GM10266 (cell line): ENCODE results near the gene ARL14.

Source experiments
- DNase-seq: peaks from one replicate; pipeline ENCODE4 v3.0.0; 2012; ENCODE audit errors: extremely low spot score
- TF ChIP-seq, protein P1 (sequence below): IDR thresholded peaks from 2 replicates; pipeline ENCODE4 v1.5.1; 2012; ENCODE audit warnings: mild to moderate bottlenecking, low read depth; ENCODE audit not compliant: control insufficient read depth, insufficient read depth; ENCODE audit errors: missing control alignments

The ARL14 gene

DNA sequence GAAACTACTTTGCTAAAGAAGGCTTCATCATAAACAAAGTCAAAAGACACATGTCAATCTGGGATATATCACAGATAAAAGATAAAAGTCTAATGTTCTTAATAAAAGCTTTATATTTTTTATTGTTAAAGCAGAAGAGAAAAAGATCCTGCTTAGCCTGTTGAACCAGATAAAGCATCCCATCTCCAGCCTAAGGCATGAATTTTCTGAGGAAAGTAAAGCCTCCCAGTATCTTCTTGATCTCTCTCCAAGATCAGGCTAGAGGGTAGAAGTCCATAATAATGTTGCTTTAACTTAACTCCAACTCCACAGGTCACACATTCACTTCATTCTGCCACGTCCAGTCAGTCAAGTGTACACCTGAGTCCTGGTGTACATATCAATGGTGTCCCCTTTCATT, 14.2 kb downstream of the ARL14 start:
- TF ChIP-seq, protein P1, sequence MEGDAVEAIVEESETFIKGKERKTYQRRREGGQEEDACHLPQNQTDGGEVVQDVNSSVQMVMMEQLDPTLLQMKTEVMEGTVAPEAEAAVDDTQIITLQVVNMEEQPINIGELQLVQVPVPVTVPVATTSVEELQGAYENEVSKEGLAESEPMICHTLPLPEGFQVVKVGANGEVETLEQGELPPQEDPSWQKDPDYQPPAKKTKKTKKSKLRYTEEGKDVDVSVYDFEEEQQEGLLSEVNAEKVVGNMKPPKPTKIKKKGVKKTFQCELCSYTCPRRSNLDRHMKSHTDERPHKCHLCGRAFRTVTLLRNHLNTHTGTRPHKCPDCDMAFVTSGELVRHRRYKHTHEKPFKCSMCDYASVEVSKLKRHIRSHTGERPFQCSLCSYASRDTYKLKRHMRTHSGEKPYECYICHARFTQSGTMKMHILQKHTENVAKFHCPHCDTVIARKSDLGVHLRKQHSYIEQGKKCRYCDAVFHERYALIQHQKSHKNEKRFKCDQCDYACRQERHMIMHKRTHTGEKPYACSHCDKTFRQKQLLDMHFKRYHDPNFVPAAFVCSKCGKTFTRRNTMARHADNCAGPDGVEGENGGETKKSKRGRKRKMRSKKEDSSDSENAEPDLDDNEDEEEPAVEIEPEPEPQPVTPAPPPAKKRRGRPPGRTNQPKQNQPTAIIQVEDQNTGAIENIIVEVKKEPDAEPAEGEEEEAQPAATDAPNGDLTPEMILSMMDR: no peak
- no peak for DNase-seq

DNA sequence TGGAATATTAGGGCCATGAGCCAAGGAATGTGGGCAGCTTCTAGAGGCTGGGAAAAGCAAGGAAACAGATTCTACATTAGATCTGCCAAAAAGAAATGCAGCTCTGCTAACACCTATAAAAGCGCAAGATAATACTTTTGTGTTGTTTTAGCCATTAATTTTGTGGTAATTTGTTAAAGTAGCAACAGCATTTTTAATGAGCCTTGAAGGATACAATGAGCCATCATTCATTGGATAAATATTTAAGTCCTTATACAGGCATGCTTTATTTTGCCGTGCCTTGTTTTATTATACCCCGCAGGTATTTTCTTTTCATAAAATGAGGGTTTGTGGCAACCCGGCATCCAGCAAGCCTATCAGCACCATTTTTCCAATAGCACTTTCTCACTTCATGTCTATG, 15.0 kb downstream of the ARL14 start:
- DNase-seq: no peak
- TF ChIP-seq, protein P1: no peak

DNA sequence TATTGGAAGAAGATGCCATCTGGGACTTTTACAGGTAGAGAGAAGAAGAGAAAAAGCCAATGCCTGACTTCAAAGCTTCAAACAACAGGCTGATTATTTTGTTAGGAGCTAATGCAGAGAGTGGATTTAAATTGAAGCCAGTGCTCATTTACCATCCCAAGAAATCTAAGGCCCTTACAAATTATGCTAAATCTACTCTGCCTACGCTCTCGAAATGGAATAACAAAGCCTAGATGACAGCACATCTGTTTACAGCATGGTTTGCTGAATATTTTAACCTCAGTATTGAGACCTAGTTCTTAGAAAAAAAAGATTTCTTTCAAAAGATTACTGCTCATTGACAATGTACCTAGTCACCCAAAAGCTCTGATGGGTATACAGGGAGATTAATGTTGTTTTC, 16.2 kb downstream of the ARL14 start:
- TF ChIP-seq, protein P1: no peak
- DNase-seq: no peak

DNA sequence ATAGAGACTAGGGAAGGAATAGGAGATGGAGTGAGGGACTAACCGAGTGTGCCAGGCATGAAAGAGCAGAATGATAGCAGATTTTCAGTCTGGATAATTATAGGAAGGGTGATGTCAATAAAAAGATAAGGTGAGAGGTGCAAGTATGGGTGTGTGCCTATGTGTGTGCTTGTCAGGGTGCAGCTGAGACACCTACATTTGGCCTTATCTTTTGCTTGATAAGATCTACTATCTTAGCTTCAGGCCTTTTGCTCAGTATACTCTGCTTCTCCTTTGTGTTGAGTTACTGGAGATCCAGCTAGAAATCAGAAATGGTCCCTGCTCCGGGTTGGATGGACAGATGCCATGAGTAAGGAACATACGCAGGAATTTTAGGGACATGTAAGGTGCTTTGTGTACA, 17.4 kb downstream of the ARL14 start:
- TF ChIP-seq, protein P1: no peak
- DNase-seq: no peak

DNA sequence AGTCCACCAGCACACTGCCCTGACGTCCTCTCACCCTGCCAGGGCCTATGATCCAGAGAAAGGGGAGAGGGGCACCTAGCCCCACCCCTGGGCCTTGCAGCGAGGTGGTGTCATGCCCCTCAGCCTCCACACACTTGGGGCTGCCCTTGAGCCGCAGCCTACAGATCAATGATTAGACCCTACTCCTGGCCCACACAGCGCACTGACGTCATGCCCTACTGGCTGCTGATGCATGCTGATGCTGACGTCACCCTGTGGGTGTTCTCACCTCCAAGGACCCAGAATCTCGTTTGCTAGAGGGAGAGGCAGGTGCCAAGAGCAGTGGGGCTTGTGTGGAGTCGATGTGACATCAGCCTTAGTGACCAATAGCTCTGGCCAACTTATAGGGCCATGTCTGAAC, 18.0 kb downstream of the ARL14 start:
- TF ChIP-seq, protein P1: no peak

DNA sequence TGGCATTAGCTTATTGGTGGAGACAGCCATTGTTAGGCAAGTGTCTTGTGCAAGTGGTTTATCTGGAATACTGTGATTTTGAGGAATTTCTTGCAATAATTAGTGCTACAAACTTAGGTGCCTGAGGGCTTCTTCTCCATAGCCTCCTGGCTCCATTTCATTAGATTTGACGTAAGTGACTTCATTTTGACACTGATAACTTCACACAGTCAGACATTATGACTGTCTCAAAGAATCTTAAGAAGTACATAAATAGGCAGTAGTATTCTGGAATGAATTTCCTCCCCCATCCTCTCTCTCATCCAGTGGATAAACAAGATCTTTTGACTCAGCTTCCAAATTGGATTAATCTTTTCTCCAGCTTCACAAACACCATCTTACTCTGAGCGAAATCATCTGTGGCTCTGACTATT, 19.0 kb downstream of the ARL14 start:
- DNase-seq: no peak
- TF ChIP-seq, protein P1: no peak

More for the DNA sequence above, 18.0 kb downstream of the ARL14 start:
- DNase-seq: no peak

DNA sequence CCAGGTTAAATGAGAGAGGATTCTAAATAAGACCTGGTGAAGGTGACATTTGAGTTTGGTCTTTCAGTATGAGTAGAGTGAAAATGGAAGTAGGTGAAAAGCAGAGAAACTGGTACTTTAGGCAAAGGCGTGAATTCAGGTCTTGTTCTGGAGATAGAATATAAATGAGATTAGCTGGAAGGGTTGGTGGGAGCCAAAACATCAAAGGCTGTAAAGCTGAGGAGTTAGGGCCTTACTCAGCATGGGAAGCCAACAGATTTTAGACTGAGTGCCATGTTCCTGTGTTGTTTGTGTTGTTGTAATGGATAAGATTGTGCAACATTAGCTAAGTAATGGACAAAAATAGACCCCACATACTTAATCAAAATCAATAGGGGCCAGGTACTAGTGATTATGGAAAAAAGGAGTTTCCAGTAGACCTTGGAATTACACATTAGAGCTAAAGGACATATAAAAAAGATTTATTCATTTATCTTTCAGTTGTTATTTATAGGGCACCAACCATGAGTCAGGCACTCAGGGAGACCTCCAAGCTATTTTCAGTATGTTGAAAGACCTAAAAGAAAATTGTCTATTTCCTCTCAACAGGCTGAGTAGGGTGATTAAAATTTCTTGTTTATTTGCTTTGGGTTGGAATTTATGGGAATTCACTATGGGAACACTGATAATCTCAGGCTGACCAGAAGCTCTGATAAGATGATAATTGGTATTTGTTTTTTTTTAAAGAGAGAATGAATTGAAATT, 20.8 kb downstream of the ARL14 start:
- TF ChIP-seq, protein P1: no peak
- no peak for DNase-seq
